Measurements from ENCODE around the gene NFIB. TPM values are rescaled to one million over a fixed set of nuclear protein-coding genes. Genes with fewer than 3 reads are reported as not detected.

The NFIB gene
- total and polyA plus RNA-seq, 8 donors = 88.8 to 144 (median 127) TPM

- H3K4me1 ChIP-seq = no peaks in the 10 kb centered on the region
- no peaks in the 10 kb centered on the region for H3K36me3 ChIP-seq
- no peak overlapping the region for H3K27ac ChIP-seq
- ATAC-seq = no peak
- TF ChIP-seq, protein P1, sequence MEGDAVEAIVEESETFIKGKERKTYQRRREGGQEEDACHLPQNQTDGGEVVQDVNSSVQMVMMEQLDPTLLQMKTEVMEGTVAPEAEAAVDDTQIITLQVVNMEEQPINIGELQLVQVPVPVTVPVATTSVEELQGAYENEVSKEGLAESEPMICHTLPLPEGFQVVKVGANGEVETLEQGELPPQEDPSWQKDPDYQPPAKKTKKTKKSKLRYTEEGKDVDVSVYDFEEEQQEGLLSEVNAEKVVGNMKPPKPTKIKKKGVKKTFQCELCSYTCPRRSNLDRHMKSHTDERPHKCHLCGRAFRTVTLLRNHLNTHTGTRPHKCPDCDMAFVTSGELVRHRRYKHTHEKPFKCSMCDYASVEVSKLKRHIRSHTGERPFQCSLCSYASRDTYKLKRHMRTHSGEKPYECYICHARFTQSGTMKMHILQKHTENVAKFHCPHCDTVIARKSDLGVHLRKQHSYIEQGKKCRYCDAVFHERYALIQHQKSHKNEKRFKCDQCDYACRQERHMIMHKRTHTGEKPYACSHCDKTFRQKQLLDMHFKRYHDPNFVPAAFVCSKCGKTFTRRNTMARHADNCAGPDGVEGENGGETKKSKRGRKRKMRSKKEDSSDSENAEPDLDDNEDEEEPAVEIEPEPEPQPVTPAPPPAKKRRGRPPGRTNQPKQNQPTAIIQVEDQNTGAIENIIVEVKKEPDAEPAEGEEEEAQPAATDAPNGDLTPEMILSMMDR (IDR thresholded peaks at IDR 0.05) = no peak
- H3K27me3 ChIP-seq = no peaks in the 10 kb centered on the region
- DNase-seq = no peak
- no peaks in the 10 kb centered on the region for H3K9me3 ChIP-seq
- H3K4me3 ChIP-seq = no peak overlapping the region
- intact Hi-C loops (cut with DNase I) = no loop called here
Observed at GRCh38 chr9:14189578-14189977, 124.4 kb downstream of the NFIB start.

GRCh38 chr9:14189146-14189545 is 124.8 kb downstream of the NFIB start:
- Histone ChIP-seq H3K27me3 (no peaks in the 10 kb centered on the region), H3K36me3 (no peaks in the 10 kb centered on the region), H3K4me3 (no peak overlapping the region), H3K4me1 (no peaks in the 10 kb centered on the region), H3K9me3 (no peaks in the 10 kb centered on the region), H3K27ac (no peak overlapping the region)
- DNase-seq (no peak), ATAC-seq (no peak)
- TF ChIP-seq, protein P1 (IDR thresholded peaks at IDR 0.05) = no peak
- intact Hi-C loops (cut with DNase I) = no loop called here

GRCh38 chr9:14188538-14188937 is 125.4 kb downstream of the NFIB start:
- no peaks in the 10 kb centered on the region for H3K9me3 ChIP-seq
- DNase-seq (no peak), ATAC-seq (no peak)
- H3K27me3 ChIP-seq = no peaks in the 10 kb centered on the region
- no peaks in the 10 kb centered on the region for H3K4me1 ChIP-seq
- intact Hi-C loops (cut with DNase I) = no loop called here
- H3K36me3 ChIP-seq = no peaks in the 10 kb centered on the region
- H3K4me3 ChIP-seq = no peak overlapping the region
- TF ChIP-seq, protein P1 (IDR thresholded peaks at IDR 0.05) = no peak
- H3K27ac ChIP-seq = no peak overlapping the region

- ATAC-seq (no peak), DNase-seq (no peak)
- H3K4me1 ChIP-seq = peaks cover 0 to 2% of the 10 kb centered on the region in 2 donors
- intact Hi-C loops (cut with DNase I) = no loop called here
- TF ChIP-seq, protein P1 (IDR thresholded peaks at IDR 0.05) = no peak
- no peaks in the 10 kb centered on the region for H3K9me3 ChIP-seq
- H3K4me3 ChIP-seq = no peak overlapping the region
- no peaks in the 10 kb centered on the region for H3K27me3 ChIP-seq
- no peak overlapping the region for H3K27ac ChIP-seq
- H3K36me3 ChIP-seq = no peaks in the 10 kb centered on the region
Observed at GRCh38 chr9:14188011-14188410, 125.9 kb downstream of the NFIB start.

GRCh38 chr9:14186096-14186495 is 127.8 kb downstream of the NFIB start:
- no peak overlapping the region for H3K27ac ChIP-seq
- no peak for DNase-seq
- peaks cover 0 to 11% of the 10 kb centered on the region in 2 donors for H3K4me1 ChIP-seq
- no peaks in the 10 kb centered on the region for H3K27me3 ChIP-seq
- H3K36me3 ChIP-seq = no peaks in the 10 kb centered on the region
- intact Hi-C loops (cut with DNase I) = no loop called here
- H3K9me3 ChIP-seq = no peaks in the 10 kb centered on the region
- ATAC-seq = no peak
- H3K4me3 ChIP-seq = no peak overlapping the region
- TF ChIP-seq, protein P1 (IDR thresholded peaks at IDR 0.05) = no peak
